Tibial nerve (tissue), 4 donors: ENCODE data around the gene SERINC5.

Experiments used
- CTCF ChIP-seq, 5 experiments: fragments of 200-600 bp in 3 of 5; fragments of 450-650 bp in 2 of 5; sonication (generic) in 3 of 5; IDR thresholded peaks; one replicate each; pipeline ENCODE4 v1.5.1; 2016 to 2019; ENCODE audit warnings: antibody characterized with exemption in 5 of 5, mild to moderate bottlenecking in 3 of 5, moderate library complexity in 2 of 5
- EP300 ChIP-seq, 2 donors: sonication (generic); formaldehyde crosslinking; IDR thresholded peaks; one replicate each; pipeline ENCODE4 v1.6.1; 2017; ENCODE audit warnings: antibody characterized with exemption in 2 of 2, mild to moderate bottlenecking in 1 of 2

GRCh38 chr5:80190960-80191359, 64.9 kb downstream of the SERINC5 start:
- TF ChIP-seq EP300 (IDR thresholded peaks at IDR 0.05) = no peak
- TF ChIP-seq CTCF (IDR thresholded peaks at IDR 0.05) = no peak
